Measurements from ENCODE around the gene TFCP2L1. TPM values are rescaled to one million over a fixed set of nuclear protein-coding genes. Genes with fewer than 3 reads are reported as not detected.

The TFCP2L1 gene
- total and polyA plus RNA-seq, 11 donors, result 0.04 to 1.5 (median 0.17) TPM; not detected in 1

- Histone ChIP-seq H3K4me1 (no peaks in the 10 kb centered on the region), H3K9me3 (no peaks in the 10 kb centered on the region), H3K27me3 (no peaks in the 10 kb centered on the region), H3K36me3 (no peaks in the 10 kb centered on the region), H3K4me3 (no peak overlapping the region), H3K27ac (no peak overlapping the region)
- DNase-seq (no peak), ATAC-seq (no peak)
- intact Hi-C loops (cut with DNase I), result loop anchor here in 2 of 10 donors (10.0 kb wide), 2 partner anchors 170 to 200 kb away; no protein-coding TSS in a partner anchor
- WGBS, 4 donors, result 77 to 85% (median 82%) methylated on average over 5 to 9 of the region's 9 CpGs
- TF ChIP-seq CTCF (IDR thresholded peaks at IDR 0.05) (no peak), POLR2A (IDR thresholded peaks at IDR 0.05) (no peak)
These were observed 10.2 kb upstream of the TFCP2L1 start for GRCh38 chr2:121294881-121295840.

DNA sequence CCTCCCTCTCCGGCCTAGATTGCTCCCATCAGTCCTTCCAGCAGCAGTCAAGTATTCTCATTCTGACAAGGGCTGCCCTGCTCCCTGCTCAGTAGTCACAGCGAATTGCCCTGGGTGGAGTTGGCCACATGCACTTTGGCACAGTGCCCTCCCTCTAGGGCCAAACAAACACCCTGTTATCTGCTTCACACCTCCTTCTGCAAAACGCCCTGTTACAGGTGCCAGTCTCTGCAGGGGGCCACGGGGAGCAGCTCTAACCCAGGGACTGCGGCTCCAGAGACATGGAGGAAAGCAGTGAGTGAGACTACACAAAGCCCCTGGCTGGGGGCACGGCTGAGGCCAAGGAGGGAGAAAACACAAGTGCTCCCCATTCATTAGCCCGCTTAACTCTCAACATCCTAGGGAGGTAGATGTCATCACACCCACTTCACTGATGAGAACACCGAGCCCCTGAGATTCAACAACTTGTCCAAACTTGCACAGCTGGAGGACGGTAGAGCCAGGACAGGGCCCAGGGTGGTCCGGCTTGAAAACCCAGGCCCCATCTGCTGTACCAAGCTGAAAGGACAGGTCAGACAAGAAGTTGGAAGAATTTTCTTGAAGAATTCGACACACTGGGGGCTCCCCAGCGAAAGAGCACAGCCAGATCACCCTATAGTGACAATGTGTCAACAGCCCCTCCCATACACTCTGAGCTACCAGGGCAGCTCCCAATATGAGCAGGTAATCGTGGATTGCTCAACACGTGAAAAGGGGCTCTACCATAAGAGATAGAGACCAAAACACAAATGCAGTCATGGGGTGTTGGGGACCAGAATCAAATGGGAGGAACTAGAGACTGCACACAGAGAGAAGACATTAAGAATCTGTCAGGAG, 8.7 kb upstream of the TFCP2L1 start:
- DNase-seq, result peak in 3 of 5 donors; percentile 18 to 61 (median 31)
- Histone ChIP-seq H3K4me3 (no peak overlapping the region), H3K4me1 (no peaks in the 10 kb centered on the region), H3K36me3 (no peaks in the 10 kb centered on the region), H3K27ac (no peak overlapping the region), H3K9me3 (no peaks in the 10 kb centered on the region), H3K27me3 (no peaks in the 10 kb centered on the region)
- ATAC-seq, result peak; percentile 49 to 75 (median 66)
- TF ChIP-seq CTCF (IDR thresholded peaks at IDR 0.05) (no peak), POLR2A (IDR thresholded peaks at IDR 0.05) (no peak)
- intact Hi-C loops (cut with DNase I), result loop anchor here in 2 of 10 donors (10.0 kb wide), 2 partner anchors 169 to 199 kb away; no protein-coding TSS in a partner anchor
- WGBS, 4 donors, result 58 to 66% (median 64%) methylated on average over 14 of the region's 14 CpGs

DNA sequence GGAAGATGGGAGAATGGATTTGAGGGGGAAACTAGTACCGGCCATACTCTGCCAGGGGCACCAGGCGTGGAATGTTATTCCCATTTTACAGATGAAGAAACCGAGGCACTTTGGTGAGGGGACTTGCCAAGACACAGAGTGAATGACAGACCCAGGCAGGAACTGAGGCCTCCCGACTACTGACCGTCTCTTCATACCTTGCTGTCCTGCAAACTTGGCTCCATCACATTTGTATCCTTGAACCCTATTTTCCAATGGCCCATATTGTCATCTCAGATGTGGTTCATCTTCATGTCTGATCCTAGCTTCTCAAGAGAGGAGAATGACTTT, 6.2 kb upstream of the TFCP2L1 start:
- no peak for ATAC-seq
- Histone ChIP-seq H3K36me3 (no peaks in the 10 kb centered on the region), H3K27me3 (peaks cover 0 to 2% (median 0%) of the 10 kb centered on the region in 9 donors), H3K4me1 (peaks cover 0 to 11% (median 0%) of the 10 kb centered on the region in 12 donors), H3K4me3 (no peak overlapping the region), H3K9me3 (no peaks in the 10 kb centered on the region), H3K27ac (no peak overlapping the region)
- WGBS, 4 donors, result 91 to 95% (median 93%) methylated on average over 5 of the region's 5 CpGs
- TF ChIP-seq POLR2A (IDR thresholded peaks at IDR 0.05) (no peak), CTCF (IDR thresholded peaks at IDR 0.05) (no peak)
- DNase-seq, result no peak
- intact Hi-C loops (cut with DNase I), result loop anchor here in 2 of 10 donors (10.0 kb wide), 2 partner anchors 166 to 196 kb away; no protein-coding TSS in a partner anchor
